Endothelial cell of umbilical vein (primary cell): Measurements from ENCODE around the gene ALPL. TPM values are rescaled to one million over a fixed set of nuclear protein-coding genes. Genes with fewer than 3 reads are reported as not detected.

Experiments used
- BruUV-seq: library from RNA; stranded (reverse); fragments of 400-500 nt; replicated peaks from 2 replicates; lab custom pipeline; 2021; lab: Mats Ljungman, UMichigan
- CTCF ChIA-PET: fragments of 300-600, 350-600 bp; sonication (Branson Sonifier 250); formaldehyde crosslinking; loops from one replicate; lab custom pipeline; 2021; ENCODE audit warnings: antibody characterized with exemption, inconsistent platforms; lab: Charles Lee
- POLR2A ChIA-PET: fragments of 300-600, 350-600 bp; sonication (Branson Sonifier 250); formaldehyde crosslinking; loops from one replicate; lab custom pipeline; 2021; ENCODE audit warnings: antibody characterized with exemption, inconsistent platforms; lab: Charles Lee
- DNase-seq: peaks from one replicate; pipeline ENCODE4 v3.0.0-alpha.2; 2011; ENCODE audit warnings: low read depth, low spot score
- FAIRE-seq: peaks from 2 replicates; lab custom pipeline; 2011; peaks lifted over from hg19 to GRCh38; lab: Jason Lieb, UNC
- H2AFZ ChIP-seq: 2 replicates; pipeline ENCODE4 v1.6.0; 2012; ENCODE audit warnings: low read depth, low read length, control low read depth, inconsistent platforms
- H3K27ac ChIP-seq: 2 replicates; pipeline ENCODE4 v1.5.1; 2011; ENCODE audit warnings: low read depth, mild to moderate bottlenecking, control low read depth, low read length, moderate library complexity; ENCODE audit not compliant: insufficient read depth
- H3K27me3 ChIP-seq, 2 experiments: 2 replicates each; pipeline versions ENCODE4 v1.6.0 to v1.6.1; 2011; ENCODE audit warnings: low read length in 2 of 2, mixed read lengths in 1 of 2; ENCODE audit not compliant: control insufficient read depth in 2 of 2, insufficient read depth in 2 of 2
- H3K36me3 ChIP-seq, 2 experiments: 2 replicates in 1 of 2; 3 replicates in 1 of 2; pipeline ENCODE4 v1.5.1; 2011; ENCODE audit warnings: low read length in 2 of 2, mild to moderate bottlenecking in 1 of 2, moderate library complexity in 1 of 2; ENCODE audit not compliant: control insufficient read depth in 2 of 2, insufficient read depth in 2 of 2; ENCODE audit errors: extremely low read depth in 1 of 2
- H3K4me1 ChIP-seq: 3 replicates; pipeline ENCODE4 v1.5.1; 2011; ENCODE audit warnings: mild to moderate bottlenecking, low read length; ENCODE audit not compliant: control insufficient read depth, insufficient read depth; ENCODE audit errors: extremely low read depth
- H3K4me2 ChIP-seq: 2 replicates; pipeline ENCODE4 v1.6.1; 2011; ENCODE audit warnings: low read length, control low read depth, mixed read lengths; ENCODE audit not compliant: insufficient read depth
- H3K4me3 ChIP-seq, 3 experiments: fragments of 200-600 bp in 1 of 3; sonication (generic), shearing (Covaris generic) in 1 of 3; replicated peaks in 1 of 3; 2 replicates each; pipeline ENCODE4 v1.5.1; 2011 to 2016; ENCODE audit warnings: control low read depth in 3 of 3, low read length in 3 of 3, mild to moderate bottlenecking in 2 of 3, inconsistent platforms in 1 of 3, low read depth in 1 of 3, moderate library complexity in 1 of 3; ENCODE audit not compliant: insufficient read depth in 1 of 3
- H3K79me2 ChIP-seq: 2 replicates; pipeline ENCODE4 v1.6.0; 2012; ENCODE audit warnings: low read length, inconsistent platforms; ENCODE audit not compliant: control insufficient read depth, insufficient read depth
- H3K9ac ChIP-seq: replicated peaks from 2 replicates; pipeline ENCODE3; 2011; ENCODE audit warnings: low read length, control low read depth; ENCODE audit not compliant: insufficient read depth; ENCODE audit errors: extremely low read depth
- H3K9me1 ChIP-seq: replicated peaks from 3 replicates; pipeline ENCODE4 v1.6.0; 2011; ENCODE audit warnings: mild to moderate bottlenecking, low read length; ENCODE audit not compliant: control insufficient read depth, insufficient read depth; ENCODE audit errors: extremely low read depth
- H3K9me3 ChIP-seq: replicated peaks from 2 replicates; pipeline ENCODE4 v1.5.1; 2012; ENCODE audit warnings: low read length, inconsistent platforms; ENCODE audit not compliant: control insufficient read depth, insufficient read depth
- H4K20me1 ChIP-seq: replicated peaks from 2 replicates; pipeline ENCODE3; 2011; ENCODE audit warnings: mild to moderate bottlenecking, low read length; ENCODE audit not compliant: control insufficient read depth, insufficient read depth; ENCODE audit errors: extremely low read depth
- CTCF ChIP-seq, 2 donors: IDR thresholded peaks; 1 replicate in 1 of 2; 2 replicates in 1 of 2; pipeline ENCODE4 v1.5.1; 2011; ENCODE audit warnings: low read length in 2 of 2, mild to moderate bottlenecking in 2 of 2, moderate library complexity in 2 of 2, control low read depth in 1 of 2, inconsistent platforms in 1 of 2, low read depth in 1 of 2; ENCODE audit not compliant: insufficient read depth in 1 of 2; ENCODE audit errors: extremely low read depth in 1 of 2
- EZH2 ChIP-seq: IDR thresholded peaks from 2 replicates; pipeline ENCODE4 v1.6.1; 2012; ENCODE audit warnings: borderline replicate concordance, low read depth, mild to moderate bottlenecking, moderate library complexity, low read length, inconsistent platforms; ENCODE audit not compliant: severe bottlenecking
- FOS ChIP-seq: IDR thresholded peaks from 2 replicates; pipeline ENCODE4 v1.6.1; 2011; ENCODE audit warnings: mild to moderate bottlenecking, low read length, moderate library complexity, borderline replicate concordance; ENCODE audit not compliant: insufficient read depth
- GATA2 ChIP-seq: IDR thresholded peaks from 2 replicates; pipeline ENCODE4 v1.7.0; 2011; ENCODE audit warnings: low read depth, mild to moderate bottlenecking, moderate library complexity, mixed read lengths, low read length; ENCODE audit not compliant: insufficient read length, insufficient read depth
- JUN ChIP-seq: IDR thresholded peaks from 2 replicates; pipeline ENCODE4 v1.6.1; 2011; ENCODE audit warnings: borderline replicate concordance, low read depth; ENCODE audit not compliant: insufficient read length, insufficient read depth
- MAX ChIP-seq: IDR thresholded peaks from 2 replicates; pipeline ENCODE4 v1.6.1; 2011; ENCODE audit not compliant: insufficient read depth, insufficient read length
- MYC ChIP-seq: IDR thresholded peaks from one replicate; pipeline ENCODE4 v1.6.1; 2011; ENCODE audit warnings: mild to moderate bottlenecking, low read depth, low read length
- POLR2A ChIP-seq: IDR thresholded peaks from 2 replicates; pipeline ENCODE4 v1.6.1; 2012; ENCODE audit warnings: low read depth, mild to moderate bottlenecking, control low read depth, low read length
- POLR2AphosphoS5 ChIP-seq: IDR thresholded peaks from 2 replicates; pipeline ENCODE4 v1.6.1; 2012; ENCODE audit warnings: low read depth, mild to moderate bottlenecking, control low read depth, low read length, moderate library complexity; ENCODE audit not compliant: insufficient read depth
- dilution Hi-C: fragments of 300-500 bp; cut with MboI; formaldehyde crosslinking; loops from one replicate; pipeline ENCODE4 v1.15.0; 2019; ENCODE audit warnings: low sequenced_read_pairs; ENCODE audit not compliant: extremely low pct_ligation_motif_present
- intact Hi-C: fragments of 100-400 bp; cut with micrococcal nuclease; formaldehyde crosslinking; loops from one replicate; pipeline ENCODE4 v1.10.0; 2022
- polyA plus RNA-seq, 4 experiments: library from polyadenylated mRNA; depleted of rRNA in 3 of 4; stranded (reverse) in 3 of 4; unstranded in 1 of 4; fragments of >200 nt; gene quantifications; 2 replicates each; pipeline versions ENCODE4 v1.2.1 to v1.2.3, GENCODE V29; 2011 to 2012; ENCODE audit warnings: missing spikeins in 1 of 4
- total RNA-seq: library from RNA; stranded (reverse); gene quantifications from 2 replicates; pipeline ENCODE4 v1.2.3, GENCODE V29; 2021

ALPL gene
- total and polyA plus RNA-seq, 2 donors (not counting 3 experiments of a cell fraction or from before 2014, with no cell fraction given), result 0.38 to 0.92 TPM

GRCh38 chr1:21590934-21591333, 81.7 kb downstream of the ALPL start:
- TF ChIP-seq FOS, result no peak
- no peak for TF ChIP-seq JUN
- no peak for TF ChIP-seq POLR2AphosphoS5
- no peak for TF ChIP-seq EZH2
- no peak for TF ChIP-seq MAX
- TF ChIP-seq CTCF (IDR thresholded peaks at IDR 0.05; ENCODE audit: extremely low read depth in 1 of 2, insufficient read depth in 1 of 2, low read depth in 1 of 2, low read length in 2 of 2), result no peak
- TF ChIP-seq POLR2A, result no peak
- no peak for TF ChIP-seq GATA2
- TF ChIP-seq MYC, result no peak
- H3K27me3 ChIP-seq, result peaks cover 4 to 11% of the 10 kb centered on the region in 2 experiments
- intact Hi-C loops, result no loop called here
- ChIA-PET CTCF (no interaction called here), POLR2A (no interaction called here)
- H4K20me1 ChIP-seq, result no peaks in the 10 kb centered on the region
- peaks cover 6% of the 10 kb centered on the region for H3K4me1 ChIP-seq
- no peaks in the 10 kb centered on the region for H3K9me3 ChIP-seq
- dilution Hi-C loops, result no loop called here
- no peak overlapping the region for H3K4me2 ChIP-seq
- H2AFZ ChIP-seq, result no peak overlapping the region
- no peak overlapping the region for H3K4me3 ChIP-seq
- BruUV-seq, result no TSS peak
- H3K9me1 ChIP-seq, result no peaks in the 10 kb centered on the region
- no peak overlapping the region for H3K27ac ChIP-seq
- no peaks in the 10 kb centered on the region for H3K36me3 ChIP-seq
- H3K9ac ChIP-seq, result no peak overlapping the region
- no peaks in the 10 kb centered on the region for H3K79me2 ChIP-seq
- DNase-seq (no peak), FAIRE-seq (no peak)
